ENCODE results near the gene TRAF6. TPM values are rescaled to one million over a fixed set of nuclear protein-coding genes. Genes with fewer than 3 reads are reported as not detected.

TRAF6 gene
- total and polyA plus RNA-seq, 2 of the 13 experiments (the other 11 are each of a cell fraction or from before 2014, with no cell fraction given): 3.3 to 5.9 TPM

DNA sequence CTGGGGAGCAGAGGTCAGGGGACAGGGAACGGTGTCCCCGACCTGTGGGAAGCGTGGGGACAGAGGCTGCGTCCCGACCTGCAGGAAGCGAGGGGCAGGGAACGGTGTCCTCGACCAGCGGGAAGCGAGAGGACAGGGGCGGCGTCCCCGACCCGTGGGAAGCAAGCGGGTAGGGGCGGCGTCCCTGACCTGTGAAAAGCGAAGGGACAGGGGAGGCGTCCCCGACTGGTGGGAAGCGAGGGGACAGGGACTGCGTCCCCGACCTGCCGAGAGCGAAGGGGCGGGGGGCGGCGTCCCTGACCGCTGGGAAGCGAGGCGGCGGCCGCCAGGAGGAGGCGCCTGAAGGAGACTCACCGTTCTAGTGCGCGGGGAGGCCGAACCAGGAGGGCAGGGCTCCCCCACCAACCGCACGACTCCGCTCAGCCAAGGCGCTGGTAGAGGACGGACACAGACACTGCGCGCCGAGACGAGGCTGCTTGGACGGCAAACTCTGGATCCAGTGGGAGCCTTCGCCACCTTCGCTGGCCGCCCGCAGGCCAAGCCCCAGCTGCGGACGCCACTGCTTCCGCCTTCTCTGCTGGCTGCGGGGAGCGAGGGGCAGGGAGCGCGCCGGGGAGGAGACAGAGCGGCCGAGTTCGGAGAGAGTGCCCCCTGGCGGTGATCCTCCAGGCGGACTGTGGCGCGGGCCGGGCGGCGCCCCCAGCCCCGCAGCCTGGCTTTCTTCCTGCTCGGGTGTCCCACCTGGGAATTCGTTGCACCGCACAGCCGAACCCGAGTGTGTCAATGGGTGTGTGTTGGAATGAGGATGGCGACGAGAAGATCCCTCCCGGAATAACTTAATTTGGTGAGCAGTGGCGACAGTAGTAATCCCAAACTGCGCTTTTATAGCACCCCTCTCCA lies at the start of gene TRAF6 (continued):
- TF ChIP-seq, protein P1, sequence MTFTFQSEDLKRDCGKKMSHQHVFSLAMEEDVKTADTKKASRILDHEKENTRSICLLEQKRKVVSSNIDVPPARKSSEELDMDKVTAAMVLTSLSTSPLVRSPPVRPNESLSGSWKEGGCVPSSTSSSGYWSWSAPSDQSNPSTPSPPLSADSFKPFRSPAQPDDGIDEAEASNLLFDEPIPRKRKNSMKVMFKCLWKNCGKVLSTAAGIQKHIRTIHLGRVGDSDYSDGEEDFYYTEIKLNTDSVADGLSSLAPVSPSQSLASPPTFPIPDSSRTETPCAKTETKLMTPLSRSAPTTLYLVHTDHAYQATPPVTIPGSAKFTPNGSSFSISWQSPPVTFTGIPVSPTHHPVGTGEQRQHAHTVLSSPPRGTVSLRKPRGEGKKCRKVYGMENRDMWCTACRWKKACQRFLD (CRISPR knock-in tag; IDR thresholded peaks at IDR 0.05; ENCODE audit: borderline replicate concordance): no peak
- peak; percentile 76; the same call in 1 of the 2 replicates for TF ChIP-seq BRD4 (CRISPR knock-in tag; IDR thresholded peaks at IDR 0.05)
- no peak for TF ChIP-seq FIP1L1 (IDR thresholded peaks at IDR 0.05; ENCODE audit: borderline replicate concordance, insufficient read depth, low read depth, low read length)
- TF ChIP-seq, protein P2, sequence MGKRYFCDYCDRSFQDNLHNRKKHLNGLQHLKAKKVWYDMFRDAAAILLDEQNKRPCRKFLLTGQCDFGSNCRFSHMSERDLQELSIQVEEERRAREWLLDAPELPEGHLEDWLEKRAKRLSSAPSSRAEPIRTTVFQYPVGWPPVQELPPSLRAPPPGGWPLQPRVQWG (CRISPR knock-in tag; IDR thresholded peaks at IDR 0.05; ENCODE audit: borderline replicate concordance, low read depth): no peak
- TF ChIP-seq REPIN1 (CRISPR knock-in tag; IDR thresholded peaks at IDR 0.05; ENCODE audit: borderline replicate concordance, low read depth): peak; percentile 85; the same call in 1 of the 2 replicates
- peak; percentile 6; the same call in 1 of the 2 replicates for TF ChIP-seq ZNF713 (CRISPR knock-in tag; IDR thresholded peaks at IDR 0.05)
- no peak; the same call in 1 of the 2 replicates for TF ChIP-seq MIER2 (CRISPR knock-in tag; IDR thresholded peaks at IDR 0.05)
- TF ChIP-seq, protein P3, sequence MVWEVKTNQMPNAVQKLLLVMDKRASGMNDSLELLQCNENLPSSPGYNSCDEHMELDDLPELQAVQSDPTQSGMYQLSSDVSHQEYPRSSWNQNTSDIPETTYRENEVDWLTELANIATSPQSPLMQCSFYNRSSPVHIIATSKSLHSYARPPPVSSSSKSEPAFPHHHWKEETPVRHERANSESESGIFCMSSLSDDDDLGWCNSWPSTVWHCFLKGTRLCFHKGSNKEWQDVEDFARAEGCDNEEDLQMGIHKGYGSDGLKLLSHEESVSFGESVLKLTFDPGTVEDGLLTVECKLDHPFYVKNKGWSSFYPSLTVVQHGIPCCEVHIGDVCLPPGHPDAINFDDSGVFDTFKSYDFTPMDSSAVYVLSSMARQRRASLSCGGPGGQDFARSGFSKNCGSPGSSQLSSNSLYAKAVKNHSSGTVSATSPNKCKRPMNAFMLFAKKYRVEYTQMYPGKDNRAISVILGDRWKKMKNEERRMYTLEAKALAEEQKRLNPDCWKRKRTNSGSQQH (CRISPR knock-in tag; IDR thresholded peaks at IDR 0.05; ENCODE audit: low read depth): peak; percentile 72; the same call in 1 of the 2 replicates
- TF ChIP-seq, protein P4, sequence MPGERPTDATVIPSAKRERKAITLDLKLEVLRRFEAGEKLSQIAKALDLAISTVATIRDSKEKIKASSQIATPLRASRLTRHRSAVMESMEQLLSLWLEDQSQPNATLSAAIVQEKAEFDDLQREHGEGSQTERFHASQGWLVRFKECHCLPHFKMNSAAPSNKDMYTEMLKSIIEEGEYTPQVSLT (CRISPR knock-in tag; IDR thresholded peaks at IDR 0.05; ENCODE audit: borderline replicate concordance, low read depth): no peak
- TF ChIP-seq ZSCAN22 (CRISPR knock-in tag; IDR thresholded peaks at IDR 0.05): no peak
- TF ChIP-seq DNMT3B (CRISPR knock-in tag; conservative IDR thresholded peaks at IDR 0.05): no peak; the same call in 1 of the 2 replicates
- peak; percentile 36 for TF ChIP-seq TBL1XR1 (IDR thresholded peaks at IDR 0.05; ENCODE audit: borderline replicate concordance, low read length, partially characterized antibody)
- no peak for TF ChIP-seq KDM6A (CRISPR knock-in tag; IDR thresholded peaks at IDR 0.05; ENCODE audit: low read depth)
- TF ChIP-seq, protein P5, sequence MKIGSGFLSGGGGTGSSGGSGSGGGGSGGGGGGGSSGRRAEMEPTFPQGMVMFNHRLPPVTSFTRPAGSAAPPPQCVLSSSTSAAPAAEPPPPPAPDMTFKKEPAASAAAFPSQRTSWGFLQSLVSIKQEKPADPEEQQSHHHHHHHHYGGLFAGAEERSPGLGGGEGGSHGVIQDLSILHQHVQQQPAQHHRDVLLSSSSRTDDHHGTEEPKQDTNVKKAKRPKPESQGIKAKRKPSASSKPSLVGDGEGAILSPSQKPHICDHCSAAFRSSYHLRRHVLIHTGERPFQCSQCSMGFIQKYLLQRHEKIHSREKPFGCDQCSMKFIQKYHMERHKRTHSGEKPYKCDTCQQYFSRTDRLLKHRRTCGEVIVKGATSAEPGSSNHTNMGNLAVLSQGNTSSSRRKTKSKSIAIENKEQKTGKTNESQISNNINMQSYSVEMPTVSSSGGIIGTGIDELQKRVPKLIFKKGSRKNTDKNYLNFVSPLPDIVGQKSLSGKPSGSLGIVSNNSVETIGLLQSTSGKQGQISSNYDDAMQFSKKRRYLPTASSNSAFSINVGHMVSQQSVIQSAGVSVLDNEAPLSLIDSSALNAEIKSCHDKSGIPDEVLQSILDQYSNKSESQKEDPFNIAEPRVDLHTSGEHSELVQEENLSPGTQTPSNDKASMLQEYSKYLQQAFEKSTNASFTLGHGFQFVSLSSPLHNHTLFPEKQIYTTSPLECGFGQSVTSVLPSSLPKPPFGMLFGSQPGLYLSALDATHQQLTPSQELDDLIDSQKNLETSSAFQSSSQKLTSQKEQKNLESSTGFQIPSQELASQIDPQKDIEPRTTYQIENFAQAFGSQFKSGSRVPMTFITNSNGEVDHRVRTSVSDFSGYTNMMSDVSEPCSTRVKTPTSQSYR (CRISPR knock-in tag; IDR thresholded peaks at IDR 0.05; ENCODE audit: borderline replicate concordance): peak; percentile 17; the same call in 1 of the 2 replicates
- no peak for TF ChIP-seq MAFG (CRISPR knock-in tag; IDR thresholded peaks at IDR 0.05)
- 0 out of 2 replicates have a peak, but pooled peaks have one; percentile 10 for TF ChIP-seq ADNP (CRISPR knock-in tag; IDR thresholded peaks at IDR 0.05)
- TF ChIP-seq ZNF20 (CRISPR knock-in tag; IDR thresholded peaks at IDR 0.05): 0 out of 2 replicates have a peak, but pooled peaks have one; percentile 53
- peak; percentile 75; the same call in 1 of the 2 replicates for TF ChIP-seq ZNF616 (CRISPR knock-in tag; IDR thresholded peaks at IDR 0.05; ENCODE audit: low read depth)
- no peak for TF ChIP-seq MXI1 (IDR thresholded peaks at IDR 0.05; ENCODE audit: borderline replicate concordance, low read depth, low read length)
- TF ChIP-seq HOXA5 (CRISPR knock-in tag; IDR thresholded peaks at IDR 0.05): peak; percentile 92
- 0 out of 2 replicates have a peak, but pooled peaks have one; percentile 62 for TF ChIP-seq ZFP36L1 (CRISPR knock-in tag; IDR thresholded peaks at IDR 0.05)
- no peak for TF ChIP-seq ZNF878 (CRISPR knock-in tag; IDR thresholded peaks at IDR 0.05)

All from HepG2 (cell line).